GM12891 (cell line): ENCODE results near the gene IGFALS.

Source experiments
- POLR2A ChIP-seq: IDR thresholded peaks from 2 replicates; pipeline ENCODE4 v1.6.1; 2011; ENCODE audit warnings: low read depth, low read length, control low read depth
- POLR2AphosphoS5 ChIP-seq: IDR thresholded peaks from 2 replicates; pipeline ENCODE4 v1.6.1; 2011; ENCODE audit warnings: low read depth, low read length, control low read depth
- SPI1 ChIP-seq: IDR thresholded peaks from 2 replicates; pipeline ENCODE4 v1.6.1; 2011; ENCODE audit warnings: low read depth, low read length, control low read depth

DNA sequence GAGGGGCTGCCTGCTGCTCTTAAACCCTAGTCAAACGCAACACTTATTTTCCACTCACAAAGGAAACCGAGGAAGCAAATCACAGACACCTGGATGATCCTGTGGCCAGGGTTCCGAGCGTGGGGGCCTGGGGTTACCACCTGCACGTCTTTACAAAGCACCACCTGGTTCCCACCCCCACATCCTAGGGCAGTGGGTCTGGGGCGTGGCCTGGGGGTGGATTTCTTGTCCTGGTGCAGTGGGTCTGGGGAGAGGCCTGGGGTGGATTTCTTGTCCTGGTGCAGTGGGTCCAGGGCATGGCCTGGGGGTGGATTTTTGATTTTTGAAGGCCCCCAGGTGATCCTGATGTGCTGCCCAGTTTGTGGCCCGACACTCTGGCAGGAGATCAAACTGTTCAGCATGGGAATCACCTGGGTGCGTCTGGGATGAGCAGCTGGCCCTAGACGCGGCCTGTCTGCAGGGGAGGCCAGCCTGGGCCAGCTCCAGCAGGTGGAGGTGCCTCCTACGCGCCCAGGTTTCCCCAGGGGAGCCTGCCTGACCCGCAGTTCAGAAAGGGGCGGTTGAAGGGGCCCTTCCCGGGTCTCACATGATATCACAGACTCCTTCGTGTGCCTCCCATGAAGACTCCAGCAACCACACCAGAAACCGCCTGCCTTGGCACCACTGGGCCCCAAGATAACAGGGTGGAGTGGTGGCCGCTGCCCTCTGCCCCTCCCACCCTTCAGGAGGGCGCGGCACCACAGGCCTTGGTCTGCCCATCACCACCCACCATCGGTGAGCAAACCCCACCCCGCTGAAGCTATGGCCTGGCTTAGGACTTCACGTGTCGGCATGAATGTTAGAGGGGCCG lies 26.8 kb upstream of the IGFALS start:
- TF ChIP-seq POLR2A (no peak), POLR2AphosphoS5 (no peak), SPI1 (no peak)
